HG02870 (cell line): ENCODE results near the gene WDR31.
"Not testable (repeated sequence)": the region's sequence is repeated elsewhere in the genome, so short reads cannot be mapped to it uniquely, and the experiment has no call there.

Source experiments
- ATAC-seq: cut with Tn5 transposase; IDR thresholded peaks from one replicate; pipeline ENCODE4 v1.9.1; 2021; ENCODE audit warnings: mild to moderate bottlenecking, moderate library complexity; ENCODE audit not compliant: unreplicated experiment

Gene WDR31

GRCh38 chr9:113368982-113369854, 29.1 kb upstream of the WDR31 start:
- no peak for ATAC-seq

GRCh38 chr9:113368348-113368981, 28.4 kb upstream of the WDR31 start:
- ATAC-seq: no peak

- ATAC-seq: not testable (repeated sequence)
Measured at GRCh38 chr9:113365652-113366051, 25.6 kb upstream of the WDR31 start.

- no peak for ATAC-seq
Measured at GRCh38 chr9:113364951-113365350, 24.9 kb upstream of the WDR31 start.

GRCh38 chr9:113363336-113363735, 23.3 kb upstream of the WDR31 start:
- no peak for ATAC-seq

- no peak for ATAC-seq
Measured at GRCh38 chr9:113361304-113362018, 21.4 kb upstream of the WDR31 start.

- no peak for ATAC-seq
Measured at GRCh38 chr9:113360242-113360842, 20.3 kb upstream of the WDR31 start.

- ATAC-seq: no peak
Measured at GRCh38 chr9:113359385-113359784, 19.3 kb upstream of the WDR31 start.

- ATAC-seq: no peak
Measured at GRCh38 chr9:113356686-113357292, 16.7 kb upstream of the WDR31 start.

GRCh38 chr9:113355040-113355596, 15.0 kb upstream of the WDR31 start:
- ATAC-seq: no peak

GRCh38 chr9:113352411-113352810, 12.3 kb upstream of the WDR31 start:
- ATAC-seq: no peak

- ATAC-seq: no peak
Measured at GRCh38 chr9:113352006-113352405, 11.9 kb upstream of the WDR31 start.

GRCh38 chr9:113350937-113351336, 10.9 kb upstream of the WDR31 start:
- ATAC-seq: no peak

- no peak for ATAC-seq
Measured at GRCh38 chr9:113350107-113350661, 10.1 kb upstream of the WDR31 start.

- no peak for ATAC-seq
Measured at GRCh38 chr9:113349445-113350094, 9.5 kb upstream of the WDR31 start, which contains the start of gene BSPRY. Gene BSPRY, plus strand, starts transcription at chr9:113349541. Its CDS starts 39 bp downstream, at chr9:113349580.

GRCh38 chr9:113349066-113349444, 9.0 kb upstream of the WDR31 start:
- no peak for ATAC-seq

- no peak for ATAC-seq
Measured at GRCh38 chr9:113348437-113348836, 8.4 kb upstream of the WDR31 start.

GRCh38 chr9:113345671-113346070, 5.6 kb upstream of the WDR31 start:
- no peak for ATAC-seq

- ATAC-seq: no peak
Measured at GRCh38 chr9:113345190-113345589, 5.1 kb upstream of the WDR31 start.
